GM18520 (cell line): Measurements from ENCODE around the gene EPHB4.
"Not testable (repeated sequence)": the region's sequence is repeated elsewhere in the genome, so short reads cannot be mapped to it uniquely, and the experiment has no call there.

ENCODE experiments used
- ATAC-seq: cut with Tn5 transposase; IDR thresholded peaks from one replicate; pipeline ENCODE4 v1.9.1; 2021; ENCODE audit not compliant: unreplicated experiment

The EPHB4 gene

GRCh38 chr7:100791881-100792666, 35.2 kb downstream of the EPHB4 start:
- ATAC-seq = no peak

GRCh38 chr7:100789055-100789454, 38.3 kb downstream of the EPHB4 start:
- ATAC-seq = no peak

- no peak for ATAC-seq
Measured at GRCh38 chr7:100786323-100786722, 41.0 kb downstream of the EPHB4 start.

GRCh38 chr7:100785878-100786277, 41.4 kb downstream of the EPHB4 start:
- ATAC-seq = no peak

- ATAC-seq = no peak
Measured at GRCh38 chr7:100783804-100784203, 43.5 kb downstream of the EPHB4 start.

GRCh38 chr7:100781255-100781654, 46.1 kb downstream of the EPHB4 start:
- no peak for ATAC-seq

- no peak for ATAC-seq
Measured at GRCh38 chr7:100779359-100779758, 48.0 kb downstream of the EPHB4 start.

- no peak for ATAC-seq
Measured at GRCh38 chr7:100778061-100778621, 49.2 kb downstream of the EPHB4 start.

GRCh38 chr7:100773491-100773890, 53.8 kb downstream of the EPHB4 start:
- ATAC-seq = no peak

- ATAC-seq = no peak
Measured at GRCh38 chr7:100768784-100769183, 58.5 kb downstream of the EPHB4 start.

- no peak for ATAC-seq
Measured at GRCh38 chr7:100765250-100765649, 62.1 kb downstream of the EPHB4 start.

GRCh38 chr7:100764841-100765240, 62.5 kb downstream of the EPHB4 start:
- ATAC-seq = no peak

GRCh38 chr7:100763556-100764140, 63.7 kb downstream of the EPHB4 start:
- no peak for ATAC-seq

GRCh38 chr7:100762841-100763240, 64.5 kb downstream of the EPHB4 start:
- not testable (repeated sequence) for ATAC-seq

- ATAC-seq = no peak
Measured at GRCh38 chr7:100759357-100760171, 67.8 kb downstream of the EPHB4 start.

GRCh38 chr7:100753750-100754149, 73.6 kb downstream of the EPHB4 start:
- ATAC-seq = no peak

GRCh38 chr7:100752994-100753393, 74.3 kb downstream of the EPHB4 start:
- ATAC-seq = no peak
